ENCODE results near the gene SPSB3. TPM values are rescaled to one million over a fixed set of nuclear protein-coding genes. Genes with fewer than 3 reads are reported as not detected.

SPSB3 gene
- total RNA-seq, 4 donors from 2014 or later: 14.7 to 102 (median 64.5) TPM

- TF ChIP-seq CTCF (IDR thresholded peaks at IDR 0.05; ENCODE audit: low read depth): no peak
Measured at GRCh38 chr16:1747934-1748333, 34.4 kb downstream of the SPSB3 start.

- no peak for TF ChIP-seq CTCF (IDR thresholded peaks at IDR 0.05; ENCODE audit: low read depth)
Measured at GRCh38 chr16:1746693-1747195, 35.6 kb downstream of the SPSB3 start.

GRCh38 chr16:1745900-1746692, 36.3 kb downstream of the SPSB3 start:
- TF ChIP-seq CTCF (IDR thresholded peaks at IDR 0.05; ENCODE audit: low read depth): no peak

GRCh38 chr16:1745181-1745899, 37.0 kb downstream of the SPSB3 start:
- no peak for TF ChIP-seq CTCF (IDR thresholded peaks at IDR 0.05; ENCODE audit: low read depth)

GRCh38 chr16:1744338-1744840, 38.0 kb downstream of the SPSB3 start:
- TF ChIP-seq CTCF (IDR thresholded peaks at IDR 0.05; ENCODE audit: low read depth): no peak

- no peak for TF ChIP-seq CTCF (IDR thresholded peaks at IDR 0.05; ENCODE audit: low read depth)
Measured at GRCh38 chr16:1743376-1744337, 38.7 kb downstream of the SPSB3 start.
